ENCODE measurements around the gene RPL26. TPM values are rescaled to one million over a fixed set of nuclear protein-coding genes. Genes with fewer than 3 reads are reported as not detected.
"Not testable (repeated sequence)": the region's sequence is repeated elsewhere in the genome, so short reads cannot be mapped to it uniquely, and the experiment has no call there.

Gene RPL26
- total RNA-seq, 5 donors from 2014 or later (not counting 1 experiment from before 2014, with no cell fraction given): 2,515 to 2,978 (median 2,612) TPM

- Histone ChIP-seq H3K9me3 (no peaks in the 10 kb centered on the region), H3K4me3 (ENCODE audit: control insufficient read depth in 1 of 2, extremely low read depth in 1 of 2, low read length in 1 of 2) (no peak overlapping the region), H3K27me3 (replicated peaks in 1 of 2; ENCODE audit: control insufficient read depth in 2 of 2, extremely low read depth in 1 of 2, insufficient read depth in 2 of 2, low read length in 1 of 2) (no peaks in the 10 kb centered on the region), H3K4me1 (ENCODE audit: control insufficient read depth in 1 of 2, extremely low read depth in 1 of 2, insufficient read depth in 2 of 2, low read length in 2 of 2) (no peaks in the 10 kb centered on the region), H3K36me3 (ENCODE audit: control insufficient read depth in 2 of 2, extremely low read depth in 1 of 2, insufficient read depth in 1 of 2, low read length in 1 of 2) (no peaks in the 10 kb centered on the region), H3K27ac (ENCODE audit: low read length) (no peak overlapping the region)
- H3K4me3 Mint-ChIP-seq: no peak overlapping the region
- peaks cover 0 to 1% of the 10 kb centered on the region in 2 donors for H3K27me3 Mint-ChIP-seq
- peaks cover 1% of the 10 kb centered on the region for H3K36me3 Mint-ChIP-seq
- ChIA-PET CTCF (interaction anchor here in 1 of 2 donors (0.7 kb wide), 1 partner anchor 20 kb away, joined by 3 read pairs; no protein-coding TSS in a partner anchor), POLR2A (interaction anchor here in 1 of 2 donors (0.7 kb wide), 1 partner anchor 224 kb away, joined by 3 read pairs; no protein-coding TSS in a partner anchor)
- DNase-seq (no peak), ATAC-seq (replicated peaks in 1 of 4) (no peak)
- 92% methylated on average over 2 of the region's 3 CpGs for WGBS (ENCODE audit: insufficient coverage)
- H3K9me3 Mint-ChIP-seq: no peaks in the 10 kb centered on the region
- peaks cover 11 to 19% (median 13%) of the 10 kb centered on the region in 3 donors for H3K4me1 Mint-ChIP-seq
- no peak overlapping the region for H3K27ac Mint-ChIP-seq
These were observed 25.1 kb downstream of the RPL26 start for GRCh38 chr17:8357910-8358309.

DNA sequence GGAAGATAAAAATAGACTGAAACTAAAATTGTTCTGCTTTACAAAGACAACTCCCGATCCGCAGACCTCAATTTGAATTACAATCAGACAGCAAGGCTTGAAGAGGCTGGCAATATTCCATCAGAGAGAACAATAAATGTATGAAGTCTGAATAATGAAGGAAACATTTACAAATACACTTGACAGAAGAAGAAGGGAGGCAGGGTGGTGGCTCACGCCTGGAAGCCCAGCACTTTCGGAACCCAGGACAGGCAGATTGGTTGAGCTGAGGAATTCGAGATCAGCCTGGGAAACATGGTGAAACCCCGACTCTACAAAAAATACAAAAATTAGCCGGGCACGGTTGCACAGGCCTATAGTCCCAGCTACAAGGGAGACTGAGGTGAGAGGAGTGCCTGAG, 28.8 kb downstream of the RPL26 start:
- ChIA-PET CTCF (no interaction called here), POLR2A (no interaction called here)
- H3K27me3 ChIP-seq (replicated peaks in 1 of 2; ENCODE audit: control insufficient read depth in 2 of 2, extremely low read depth in 1 of 2, insufficient read depth in 2 of 2, low read length in 1 of 2): peaks cover 0 to 18% of the 10 kb centered on the region in 2 experiments
- Mint-ChIP-seq H3K27ac (no peak overlapping the region), H3K9me3 (no peaks in the 10 kb centered on the region), H3K4me1 (peaks cover 0 to 5% (median 0%) of the 10 kb centered on the region in 3 donors), H3K36me3 (no peaks in the 10 kb centered on the region), H3K27me3 (peaks cover 5 to 8% of the 10 kb centered on the region in 2 donors), H3K4me3 (no peak overlapping the region)
- H3K27ac ChIP-seq (ENCODE audit: low read length): no peak overlapping the region
- WGBS (ENCODE audit: insufficient coverage): no CpG with 5 or more reads among the region's 8 CpGs
- no peaks in the 10 kb centered on the region for H3K36me3 ChIP-seq (ENCODE audit: control insufficient read depth in 2 of 2, extremely low read depth in 1 of 2, insufficient read depth in 1 of 2, low read length in 1 of 2)
- no peaks in the 10 kb centered on the region for H3K4me1 ChIP-seq (ENCODE audit: control insufficient read depth in 1 of 2, extremely low read depth in 1 of 2, insufficient read depth in 2 of 2, low read length in 2 of 2)
- no peaks in the 10 kb centered on the region for H3K9me3 ChIP-seq
- ATAC-seq (replicated peaks in 1 of 4) (no peak), DNase-seq (no peak)
- no peak overlapping the region for H3K4me3 ChIP-seq (ENCODE audit: control insufficient read depth in 1 of 2, extremely low read depth in 1 of 2, low read length in 1 of 2)

GRCh38 chr17:8353736-8354135, 29.3 kb downstream of the RPL26 start:
- H3K9me3 ChIP-seq: no peaks in the 10 kb centered on the region
- POLR2A ChIA-PET: no interaction called here
- H3K27ac ChIP-seq (ENCODE audit: low read length): no peak overlapping the region
- H3K27me3 ChIP-seq (replicated peaks in 1 of 2; ENCODE audit: control insufficient read depth in 2 of 2, extremely low read depth in 1 of 2, insufficient read depth in 2 of 2, low read length in 1 of 2): peaks cover 0 to 19% of the 10 kb centered on the region in 2 experiments
- Mint-ChIP-seq H3K27me3 (peaks cover 5 to 8% of the 10 kb centered on the region in 2 donors), H3K4me1 (peaks cover 0 to 3% (median 0%) of the 10 kb centered on the region in 3 donors), H3K36me3 (no peaks in the 10 kb centered on the region), H3K27ac (no peak overlapping the region), H3K4me3 (no peak overlapping the region), H3K9me3 (no peaks in the 10 kb centered on the region)
- 60% methylated on average over 2 of the region's 7 CpGs for WGBS (ENCODE audit: insufficient coverage)
- H3K36me3 ChIP-seq (ENCODE audit: control insufficient read depth in 2 of 2, extremely low read depth in 1 of 2, insufficient read depth in 1 of 2, low read length in 1 of 2): no peaks in the 10 kb centered on the region
- H3K4me1 ChIP-seq (ENCODE audit: control insufficient read depth in 1 of 2, extremely low read depth in 1 of 2, insufficient read depth in 2 of 2, low read length in 2 of 2): no peaks in the 10 kb centered on the region
- ATAC-seq (replicated peaks in 1 of 4): no peak
- DNase-seq: no peak
- CTCF ChIA-PET: no interaction called here
- H3K4me3 ChIP-seq (ENCODE audit: control insufficient read depth in 1 of 2, extremely low read depth in 1 of 2, low read length in 1 of 2): no peak overlapping the region

DNA sequence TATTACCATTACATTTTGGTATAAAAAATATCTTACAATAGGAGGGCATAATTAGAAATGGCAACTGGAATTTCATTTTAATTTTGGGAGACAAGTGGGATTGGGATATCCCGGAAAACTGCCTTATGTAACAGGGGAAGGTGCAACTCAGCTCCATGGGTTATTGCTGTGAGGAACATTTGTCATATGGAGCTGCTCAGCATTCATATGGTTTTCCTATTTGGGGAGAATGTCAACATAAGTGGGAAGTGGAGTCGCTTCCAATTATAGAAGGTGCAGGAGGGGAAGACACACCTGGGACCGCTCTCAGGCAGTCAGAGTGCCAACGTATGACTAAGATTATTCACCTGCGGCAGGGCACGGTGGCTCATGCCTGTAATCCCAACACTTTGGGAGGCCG, 32.7 kb downstream of the RPL26 start:
- peaks cover 19 to 28% of the 10 kb centered on the region in 2 donors for H3K27me3 Mint-ChIP-seq
- H3K4me1 Mint-ChIP-seq: no peaks in the 10 kb centered on the region
- DNase-seq (no peak), ATAC-seq (replicated peaks in 1 of 4) (no peak)
- peaks cover 0 to 39% of the 10 kb centered on the region in 2 experiments for H3K27me3 ChIP-seq (replicated peaks in 1 of 2; ENCODE audit: control insufficient read depth in 2 of 2, extremely low read depth in 1 of 2, insufficient read depth in 2 of 2, low read length in 1 of 2)
- no peaks in the 10 kb centered on the region for H3K9me3 Mint-ChIP-seq
- H3K9me3 ChIP-seq: no peaks in the 10 kb centered on the region
- no peak overlapping the region for H3K27ac ChIP-seq (ENCODE audit: low read length)
- ChIA-PET CTCF (no interaction called here), POLR2A (no interaction called here)
- H3K36me3 Mint-ChIP-seq: no peaks in the 10 kb centered on the region
- H3K4me3 Mint-ChIP-seq: no peak overlapping the region
- no peak overlapping the region for H3K27ac Mint-ChIP-seq
- H3K4me1 ChIP-seq (ENCODE audit: control insufficient read depth in 1 of 2, extremely low read depth in 1 of 2, insufficient read depth in 2 of 2, low read length in 2 of 2): no peaks in the 10 kb centered on the region
- H3K36me3 ChIP-seq (ENCODE audit: control insufficient read depth in 2 of 2, extremely low read depth in 1 of 2, insufficient read depth in 1 of 2, low read length in 1 of 2): no peaks in the 10 kb centered on the region
- 93% methylated on average over 3 of the region's 7 CpGs for WGBS (ENCODE audit: insufficient coverage)
- H3K4me3 ChIP-seq (ENCODE audit: control insufficient read depth in 1 of 2, extremely low read depth in 1 of 2, low read length in 1 of 2): no peak overlapping the region

GRCh38 chr17:8347001-8347400, 36.0 kb downstream of the RPL26 start:
- H3K27ac ChIP-seq (ENCODE audit: low read length); CTCF ChIA-PET; H3K4me1 ChIP-seq (ENCODE audit: control insufficient read depth in 1 of 2, extremely low read depth in 1 of 2, insufficient read depth in 2 of 2, low read length in 2 of 2); POLR2A ChIA-PET; H3K36me3 ChIP-seq (ENCODE audit: control insufficient read depth in 2 of 2, extremely low read depth in 1 of 2, insufficient read depth in 1 of 2, low read length in 1 of 2); H3K9me3 Mint-ChIP-seq; DNase-seq; H3K36me3 Mint-ChIP-seq; H3K9me3 ChIP-seq; H3K4me1 Mint-ChIP-seq; H3K4me3 ChIP-seq (ENCODE audit: control insufficient read depth in 1 of 2, extremely low read depth in 1 of 2, low read length in 1 of 2); ATAC-seq (replicated peaks in 1 of 4); H3K27ac Mint-ChIP-seq; H3K4me3 Mint-ChIP-seq: not testable (repeated sequence)
- H3K27me3 ChIP-seq (replicated peaks in 1 of 2; ENCODE audit: control insufficient read depth in 2 of 2, extremely low read depth in 1 of 2, insufficient read depth in 2 of 2, low read length in 1 of 2): peaks cover 0 to 45% of the 10 kb centered on the region in 2 experiments
- 60% methylated on average over 17 of the region's 25 CpGs for WGBS (ENCODE audit: insufficient coverage)
- peaks cover 19 to 29% of the 10 kb centered on the region in 2 donors for H3K27me3 Mint-ChIP-seq

GRCh38 chr17:8345951-8346665, 36.9 kb downstream of the RPL26 start:
- no peak overlapping the region for H3K27ac ChIP-seq (ENCODE audit: low read length)
- ATAC-seq (replicated peaks in 1 of 4) (no peak), DNase-seq (no peak)
- H3K4me3 ChIP-seq (ENCODE audit: control insufficient read depth in 1 of 2, extremely low read depth in 1 of 2, low read length in 1 of 2): no peak overlapping the region
- no peaks in the 10 kb centered on the region for H3K9me3 ChIP-seq
- Mint-ChIP-seq H3K27ac (no peak overlapping the region), H3K4me1 (no peaks in the 10 kb centered on the region), H3K36me3 (no peaks in the 10 kb centered on the region), H3K4me3 (no peak overlapping the region), H3K27me3 (peaks cover 19 to 29% of the 10 kb centered on the region in 2 donors), H3K9me3 (no peaks in the 10 kb centered on the region)
- H3K4me1 ChIP-seq (ENCODE audit: control insufficient read depth in 1 of 2, extremely low read depth in 1 of 2, insufficient read depth in 2 of 2, low read length in 2 of 2): no peaks in the 10 kb centered on the region
- no peaks in the 10 kb centered on the region for H3K36me3 ChIP-seq (ENCODE audit: control insufficient read depth in 2 of 2, extremely low read depth in 1 of 2, insufficient read depth in 1 of 2, low read length in 1 of 2)
- 100% methylated on average over 2 of the region's 5 CpGs for WGBS (ENCODE audit: insufficient coverage)
- H3K27me3 ChIP-seq (replicated peaks in 1 of 2; ENCODE audit: control insufficient read depth in 2 of 2, extremely low read depth in 1 of 2, insufficient read depth in 2 of 2, low read length in 1 of 2): peaks cover 0 to 41% of the 10 kb centered on the region in 2 experiments
- ChIA-PET CTCF (no interaction called here), POLR2A (no interaction called here)
